ENCODE results near the gene ACACB. TPM values are rescaled to one million over a fixed set of nuclear protein-coding genes. Genes with fewer than 3 reads are reported as not detected.
A peak's percentile ranks its signal among the peaks of the same experiment; 100 is the strongest.

The ACACB gene
- total RNA-seq (2014; rRNA removed) (21.7 and 22.6 TPM in 2 replicates), Bru-seq, nascent RNA (percentile 56 among the genes with signal in this experiment), BruChase-seq, experiment 1, labeled RNA remaining after a 6-hour chase (percentile 59 among the genes with signal in this experiment), BruChase-seq, experiment 2, labeled RNA remaining after a 2-hour chase (percentile 59 among the genes with signal in this experiment)
- long read RNA-seq, partial matches to known transcripts: 3 of 9 reads
- long read RNA-seq, other reads (novel, unspliced or antisense): 5 of 9 reads

DNA sequence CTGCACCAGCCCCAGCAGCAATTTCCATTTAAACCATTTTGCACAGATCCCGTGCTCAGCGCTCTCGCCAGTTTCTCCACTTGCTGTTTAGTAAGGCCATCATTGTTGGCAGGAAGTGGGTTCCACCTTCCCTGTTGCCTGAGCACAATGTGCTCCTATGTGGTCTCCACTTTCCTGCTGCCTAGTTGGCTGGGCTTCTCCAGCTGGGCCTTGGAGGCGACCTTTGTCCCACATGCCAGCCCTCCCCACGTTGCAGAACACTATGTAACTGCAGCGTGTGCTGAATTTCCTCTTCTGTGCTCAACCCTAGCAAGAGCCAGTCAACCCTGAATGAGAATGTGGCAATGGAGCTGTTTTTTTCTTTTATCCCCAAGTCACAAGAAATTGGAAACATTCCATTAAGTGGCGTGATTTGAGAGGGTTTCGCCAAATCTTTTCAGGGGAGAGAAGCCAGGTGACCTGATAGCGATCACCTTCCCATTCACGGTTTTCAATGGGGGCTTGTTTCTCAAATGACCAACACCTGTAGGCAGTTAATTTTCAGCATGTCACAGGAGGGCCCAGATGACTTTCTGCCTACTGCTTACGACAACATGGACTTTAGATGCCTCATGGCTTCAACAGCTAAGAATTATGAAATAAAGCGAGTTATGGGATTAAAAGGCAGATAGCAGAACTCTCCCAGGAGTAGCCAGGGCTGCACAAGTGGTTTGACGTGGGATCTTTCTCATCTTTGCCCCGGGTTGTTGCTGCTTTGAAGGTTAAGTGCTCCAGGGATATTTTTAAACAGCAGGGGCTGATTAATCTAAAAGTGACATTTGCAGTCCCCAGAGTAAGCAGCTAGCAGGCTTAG, at the start of gene ACACB:
Gene ACACB (plus strand): TSS at position 830 of the 853 bp plus-strand sequence. CDS start 22,819 bp downstream, outside the sequence.
- no peak within 1 kb of the TSS for H3K27ac ChIP-seq (ENCODE audit: low read length)
- no peak within 1 kb of the TSS for H3K9ac ChIP-seq (ENCODE audit: low read length)
- no peaks in the 10 kb centered on the region for H3K9me2 ChIP-seq (replicated peaks; ENCODE audit: low read length)
- H4K20me1 ChIP-seq (ENCODE audit: low read length): no peaks in the 10 kb centered on the region
- no peaks in the 10 kb centered on the region for H3K4me1 ChIP-seq (ENCODE audit: insufficient read depth, low read length)
- H3F3A ChIP-seq (ENCODE audit: low read length, unreplicated experiment): no peaks in the 10 kb centered on the region
- ATAC-seq: no peak
- H3K4me2 ChIP-seq (ENCODE audit: low read length): no peak within 1 kb of the TSS
- H2AFZ ChIP-seq (ENCODE audit: low read length): no peak within 1 kb of the TSS
- no peak within 1 kb of the TSS for H3K4me3 ChIP-seq (ENCODE audit: low read length)
- no peaks in the 10 kb centered on the region for H3K36me3 ChIP-seq (ENCODE audit: low read depth, low read length)
- H3K9me3 ChIP-seq (ENCODE audit: low read length): no peaks in the 10 kb centered on the region
- no peaks in the 10 kb centered on the region for H3K79me2 ChIP-seq (ENCODE audit: low read length)
- no peaks in the 10 kb centered on the region for H3K27me3 ChIP-seq (ENCODE audit: low read length)
- BruUV-seq (replicated peaks): no TSS peak
- POLR2A ChIA-PET (ENCODE audit: unreplicated experiment): no interaction called here
- intact Hi-C loops (cut with micrococcal nuclease): no loop called here
- CTCF ChIA-PET: no interaction called here
- TF ChIP-seq EZH2 (IDR thresholded peaks at IDR 0.05; ENCODE audit: low read length, unreplicated experiment) (no peak), EZH2phosphoT487 (IDR thresholded peaks at IDR 0.05; ENCODE audit: borderline replicate concordance, low read length) (no peak)
- TF ChIP-seq, protein P1, sequence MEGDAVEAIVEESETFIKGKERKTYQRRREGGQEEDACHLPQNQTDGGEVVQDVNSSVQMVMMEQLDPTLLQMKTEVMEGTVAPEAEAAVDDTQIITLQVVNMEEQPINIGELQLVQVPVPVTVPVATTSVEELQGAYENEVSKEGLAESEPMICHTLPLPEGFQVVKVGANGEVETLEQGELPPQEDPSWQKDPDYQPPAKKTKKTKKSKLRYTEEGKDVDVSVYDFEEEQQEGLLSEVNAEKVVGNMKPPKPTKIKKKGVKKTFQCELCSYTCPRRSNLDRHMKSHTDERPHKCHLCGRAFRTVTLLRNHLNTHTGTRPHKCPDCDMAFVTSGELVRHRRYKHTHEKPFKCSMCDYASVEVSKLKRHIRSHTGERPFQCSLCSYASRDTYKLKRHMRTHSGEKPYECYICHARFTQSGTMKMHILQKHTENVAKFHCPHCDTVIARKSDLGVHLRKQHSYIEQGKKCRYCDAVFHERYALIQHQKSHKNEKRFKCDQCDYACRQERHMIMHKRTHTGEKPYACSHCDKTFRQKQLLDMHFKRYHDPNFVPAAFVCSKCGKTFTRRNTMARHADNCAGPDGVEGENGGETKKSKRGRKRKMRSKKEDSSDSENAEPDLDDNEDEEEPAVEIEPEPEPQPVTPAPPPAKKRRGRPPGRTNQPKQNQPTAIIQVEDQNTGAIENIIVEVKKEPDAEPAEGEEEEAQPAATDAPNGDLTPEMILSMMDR (conservative IDR thresholded peaks at IDR 0.05; ENCODE audit: low read depth, low read length): no peak
- no peak for DNase-seq

- Histone ChIP-seq H3K27ac (ENCODE audit: low read length) (no peak overlapping the region), H3K27me3 (ENCODE audit: low read length) (no peaks in the 10 kb centered on the region), H3K9ac (ENCODE audit: low read length) (no peak overlapping the region), H4K20me1 (ENCODE audit: low read length) (no peaks in the 10 kb centered on the region), H3K36me3 (ENCODE audit: low read depth, low read length) (peaks cover 28% of the 10 kb centered on the region), H2AFZ (ENCODE audit: low read length) (no peak overlapping the region), H3K4me1 (ENCODE audit: insufficient read depth, low read length) (no peaks in the 10 kb centered on the region), H3K79me2 (ENCODE audit: low read length) (no peaks in the 10 kb centered on the region), H3F3A (ENCODE audit: low read length, unreplicated experiment) (no peaks in the 10 kb centered on the region), H3K9me2 (replicated peaks; ENCODE audit: low read length) (no peaks in the 10 kb centered on the region), H3K4me2 (ENCODE audit: low read length) (no peak overlapping the region), H3K9me3 (ENCODE audit: low read length) (no peaks in the 10 kb centered on the region), H3K4me3 (ENCODE audit: low read length) (no peak overlapping the region)
- CTCF ChIA-PET: no interaction called here
- intact Hi-C loops (cut with micrococcal nuclease): no loop called here
- ATAC-seq (no peak), DNase-seq (no peak)
- BruUV-seq (replicated peaks): no TSS peak
- TF ChIP-seq EZH2 (IDR thresholded peaks at IDR 0.05; ENCODE audit: low read length, unreplicated experiment) (no peak), EZH2phosphoT487 (IDR thresholded peaks at IDR 0.05; ENCODE audit: borderline replicate concordance, low read length) (no peak)
- TF ChIP-seq, protein P1 (conservative IDR thresholded peaks at IDR 0.05; ENCODE audit: low read depth, low read length): no peak
- POLR2A ChIA-PET (ENCODE audit: unreplicated experiment): no interaction called here
These were observed 46.8 kb upstream of the ACACB start for GRCh38 chr12:109069307-109070271.
